NOMO-1 treated with dmso at 0.1 percent for 144 hours (cell line): Measurements from ENCODE around the gene TRAPPC12.
"Not testable (repeated sequence)": the region's sequence is repeated elsewhere in the genome, so short reads cannot be mapped to it uniquely, and the experiment has no call there.

ENCODE experiments used
- DNase-seq: peaks from one replicate; lab custom pipeline; 2025; ENCODE audit not compliant: unreplicated experiment; lab: John Stamatoyannopoulos, UW

TRAPPC12 gene

DNA sequence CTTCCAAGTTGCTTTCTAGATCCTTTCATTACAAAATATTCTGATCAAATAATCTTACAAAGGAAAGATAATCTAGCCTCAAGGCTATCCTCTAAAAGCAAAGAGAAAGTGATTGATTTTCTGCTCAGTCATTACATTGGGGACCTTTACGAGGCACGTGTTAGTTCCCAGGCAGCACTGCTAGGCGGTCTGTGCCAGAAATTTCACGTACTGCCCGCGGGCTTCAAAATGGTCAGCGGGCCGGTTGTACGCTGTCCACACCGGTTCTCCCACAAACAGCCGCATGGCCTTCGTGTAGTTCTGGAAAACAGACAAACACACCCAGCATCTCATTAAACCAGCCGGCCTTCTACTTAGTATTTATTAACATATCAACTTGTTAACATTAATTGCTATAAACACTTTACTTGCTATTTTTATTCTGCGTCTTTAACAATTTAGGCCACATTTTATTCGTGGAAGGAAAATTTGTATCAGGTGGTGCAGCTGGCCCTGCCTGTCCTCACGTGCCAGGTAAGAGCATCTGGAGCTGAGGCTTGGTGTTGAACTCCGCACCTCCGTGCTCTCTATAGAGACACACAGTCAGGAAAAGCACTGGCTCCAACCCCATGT lies 119.4 kb downstream of the TRAPPC12 start:
- DNase-seq: no peak

DNA sequence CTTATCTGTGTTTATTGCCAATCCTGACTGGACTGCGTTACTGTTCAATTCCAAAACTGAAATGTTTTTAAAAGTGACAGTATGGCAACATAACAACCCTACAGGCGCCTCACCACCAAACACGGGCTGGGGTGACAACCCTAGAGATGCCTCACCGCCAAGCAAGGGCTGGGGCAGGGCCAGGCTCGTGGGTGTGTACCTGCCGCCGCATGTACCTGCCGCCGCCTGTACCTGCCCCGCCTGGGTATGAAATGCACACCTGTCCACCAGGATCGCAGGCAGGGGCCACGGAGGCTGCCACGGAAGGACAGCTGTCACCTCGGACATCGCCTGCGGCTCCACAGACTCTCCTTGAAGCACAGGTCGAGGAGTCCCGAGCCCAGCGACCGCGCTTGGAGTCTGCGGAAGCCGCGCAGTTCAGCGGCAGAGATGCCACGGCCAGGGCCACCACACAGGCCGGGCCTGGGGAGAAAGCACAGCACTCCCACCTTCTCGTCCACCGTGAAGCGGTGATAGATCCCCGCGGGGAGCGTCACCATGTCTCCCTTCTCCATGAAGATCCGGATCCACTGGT lies 120.9 kb downstream of the TRAPPC12 start:
- DNase-seq: no peak

DNA sequence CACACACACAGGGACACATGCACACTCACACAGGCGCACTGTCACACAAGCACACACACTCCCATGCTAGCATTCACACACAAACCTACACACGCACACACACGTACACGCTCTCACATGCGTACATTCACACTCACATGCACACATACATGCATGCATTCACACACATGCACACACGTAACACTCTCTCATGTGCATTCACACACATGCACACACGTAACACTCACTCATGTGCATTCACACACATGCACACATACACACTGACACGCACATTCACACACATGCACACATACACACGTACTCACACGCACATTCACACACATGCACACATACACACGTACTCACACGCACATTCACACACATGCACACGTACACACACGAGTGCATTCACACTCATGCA lies 123.6 kb downstream of the TRAPPC12 start:
- no peak for DNase-seq

DNA sequence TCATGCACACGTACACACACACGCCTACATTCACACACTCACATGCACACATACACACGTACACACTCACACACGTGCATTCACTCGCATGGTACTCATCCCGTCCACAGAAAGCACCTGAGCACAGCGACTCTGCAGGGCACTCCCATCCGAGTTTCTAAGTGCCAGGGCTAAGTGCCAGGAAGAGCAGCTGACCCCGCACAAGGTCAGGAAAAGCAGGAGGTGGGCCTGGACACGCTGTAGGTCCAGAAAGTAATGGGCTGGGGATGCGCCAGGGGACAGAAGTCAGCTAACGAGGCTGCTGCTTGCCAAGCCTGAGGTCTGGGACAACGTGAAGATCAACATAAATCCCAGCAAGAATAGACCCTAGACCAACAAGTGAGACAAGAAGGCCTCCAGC lies 124.0 kb downstream of the TRAPPC12 start:
- no peak for DNase-seq

DNA sequence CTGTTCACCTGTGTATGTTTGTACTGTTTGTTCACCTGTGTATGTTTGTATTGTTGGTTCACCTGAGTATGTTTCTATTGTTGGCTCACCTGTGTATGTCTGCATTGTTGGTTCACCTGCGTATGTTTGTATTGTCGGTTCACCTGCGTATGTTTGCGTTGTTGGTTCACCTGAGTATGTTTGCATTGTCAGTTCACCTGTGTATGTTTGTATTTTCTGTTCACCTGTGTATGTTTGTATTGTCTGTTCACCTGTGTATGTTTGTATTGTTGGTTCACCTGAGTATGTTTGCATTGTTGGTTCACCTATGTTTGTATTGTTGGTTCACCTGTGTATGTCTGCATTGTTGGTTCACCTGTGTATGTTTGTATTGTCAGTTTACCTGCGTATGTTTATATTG lies 125.2 kb downstream of the TRAPPC12 start:
- no peak for DNase-seq

DNA sequence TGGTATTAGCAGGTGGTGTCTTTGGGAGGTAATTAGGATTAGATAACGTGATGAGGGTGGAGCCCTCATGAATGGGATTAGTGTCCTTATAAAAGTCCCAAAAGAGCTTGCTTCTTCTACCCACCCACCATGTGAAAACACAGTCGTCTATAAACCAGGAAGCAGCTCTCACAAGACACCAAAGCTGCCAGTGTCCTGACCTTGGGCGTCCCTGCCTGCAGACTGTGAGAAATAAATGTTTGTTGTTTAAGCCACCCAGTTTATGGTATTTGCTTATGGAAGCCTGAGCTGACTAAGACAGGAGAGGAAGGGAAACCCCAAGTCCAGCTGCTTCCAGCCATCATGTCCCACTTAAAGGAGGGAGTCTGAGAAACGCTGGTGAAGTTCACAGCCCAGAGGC lies 126.3 kb downstream of the TRAPPC12 start:
- no peak for DNase-seq

DNA sequence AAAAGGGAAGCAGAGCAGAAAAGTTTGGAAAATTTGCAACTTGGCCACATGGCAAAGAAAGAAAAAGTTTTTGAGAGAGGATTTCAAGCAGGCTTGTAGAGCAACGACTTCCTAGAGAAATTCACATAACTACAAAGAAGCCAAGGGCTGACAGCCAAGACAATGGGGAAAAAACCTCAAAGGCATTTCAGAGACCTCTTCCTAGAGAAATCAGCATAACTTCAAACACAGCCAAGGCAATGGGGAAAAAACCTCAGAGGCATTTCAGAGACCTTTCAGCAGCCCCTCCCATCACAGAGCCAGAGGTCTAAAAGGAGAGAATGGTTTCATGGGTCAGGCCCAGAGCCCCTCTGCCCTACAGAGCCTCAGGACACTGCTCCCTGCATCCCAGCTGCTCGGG lies 132.6 kb downstream of the TRAPPC12 start:
- no peak for DNase-seq

DNA sequence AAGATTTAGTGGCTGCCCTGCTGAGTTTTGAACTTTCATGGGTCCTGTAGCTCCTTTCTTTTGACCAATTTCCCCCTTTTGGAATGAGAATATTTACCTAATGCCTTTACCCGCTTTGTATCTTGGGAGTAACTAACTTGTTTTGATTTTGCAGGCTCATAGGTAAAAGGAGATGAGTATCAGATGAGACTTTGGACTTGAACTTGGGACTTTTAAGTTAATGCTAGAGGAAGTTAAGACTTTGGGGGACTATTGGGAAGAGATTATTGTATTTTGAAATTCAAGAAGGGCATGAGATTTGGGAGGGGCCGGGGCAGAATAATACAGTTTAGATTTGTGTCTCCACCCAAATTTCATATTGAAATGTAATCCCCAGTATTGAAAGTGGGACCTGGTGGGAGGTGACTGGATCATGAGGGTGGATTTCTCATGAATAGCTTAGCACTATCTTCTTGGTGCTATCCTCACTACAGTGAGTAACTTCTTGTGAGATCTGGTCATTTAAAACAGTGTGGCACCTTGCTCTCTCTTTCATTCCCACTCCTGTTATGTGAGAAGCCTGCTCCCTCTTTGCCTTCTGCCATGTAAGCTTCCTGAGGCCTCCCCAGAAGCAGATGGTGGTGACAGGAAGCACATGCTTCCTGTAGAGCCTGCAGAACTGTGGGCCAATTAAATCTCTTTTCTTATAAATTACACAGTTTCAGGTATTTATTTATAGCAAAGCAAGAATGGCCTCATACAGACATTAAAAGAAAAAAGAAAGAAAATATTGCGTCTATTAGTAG lies 133.7 kb downstream of the TRAPPC12 start:
- no peak for DNase-seq

DNA sequence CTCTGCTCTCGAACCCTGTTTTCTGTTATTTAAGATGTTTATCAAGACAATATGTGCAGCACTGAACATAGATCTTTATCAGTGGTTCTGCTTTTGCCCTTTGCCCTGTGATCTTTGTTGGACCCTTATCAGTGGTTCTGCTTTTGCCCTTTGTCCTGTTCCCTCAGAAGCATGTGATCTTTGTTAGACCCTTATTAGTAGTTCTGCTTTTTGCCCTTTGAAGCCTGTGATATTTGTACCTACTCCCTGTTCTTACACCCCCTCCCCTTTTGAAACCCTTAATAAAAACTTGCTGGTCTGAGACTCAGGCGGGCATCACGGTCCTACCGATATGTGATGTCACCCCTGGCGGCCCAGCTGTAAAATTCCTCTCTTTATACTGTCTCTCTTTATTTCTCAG lies 135.9 kb downstream of the TRAPPC12 start:
- not testable (repeated sequence) for DNase-seq

DNA sequence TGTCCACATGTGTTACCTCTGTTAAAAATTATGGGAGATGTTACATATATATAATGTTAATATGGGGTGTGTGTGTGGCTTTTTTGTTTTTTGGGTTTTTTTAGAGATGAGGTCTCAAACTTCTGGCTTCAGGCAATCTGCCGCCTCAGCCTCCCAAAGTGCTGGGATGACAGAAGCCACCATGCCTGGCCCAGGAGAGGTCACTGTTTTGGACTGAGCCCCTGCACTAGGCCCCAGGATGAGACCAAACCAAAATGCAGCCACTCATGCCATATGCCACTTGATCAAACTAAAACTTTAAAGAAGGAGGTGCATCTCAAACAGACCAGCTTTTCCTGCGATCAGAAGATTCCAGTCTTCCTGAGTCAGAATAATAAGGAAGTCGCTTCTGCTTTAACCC lies 137.3 kb downstream of the TRAPPC12 start:
- no peak for DNase-seq

DNA sequence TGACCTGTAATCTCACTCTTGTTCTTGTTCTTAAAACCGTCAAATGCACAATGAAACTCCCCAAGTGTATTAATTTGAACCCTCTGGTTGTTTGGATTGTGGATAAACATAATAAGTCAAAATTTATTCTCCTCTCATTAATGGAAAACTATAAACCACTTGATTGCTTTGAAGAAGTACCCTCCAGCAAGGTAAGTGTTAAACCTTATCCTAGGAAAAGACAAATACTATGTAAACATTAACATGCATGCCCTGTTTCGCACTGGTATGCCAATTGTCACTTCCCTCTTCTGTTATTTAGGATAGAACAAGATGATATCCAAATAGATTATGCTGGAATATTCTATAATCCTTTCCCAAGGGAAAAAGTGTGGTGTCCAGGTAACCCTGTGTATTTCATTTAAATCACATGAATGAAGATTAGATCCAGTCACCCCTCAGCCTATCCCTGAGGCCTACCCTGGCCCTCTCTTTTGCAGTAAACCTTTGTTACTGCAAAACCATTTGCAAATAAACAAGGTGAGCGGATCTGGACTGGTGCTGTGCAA lies 138.5 kb downstream of the TRAPPC12 start:
- DNase-seq: no peak

DNA sequence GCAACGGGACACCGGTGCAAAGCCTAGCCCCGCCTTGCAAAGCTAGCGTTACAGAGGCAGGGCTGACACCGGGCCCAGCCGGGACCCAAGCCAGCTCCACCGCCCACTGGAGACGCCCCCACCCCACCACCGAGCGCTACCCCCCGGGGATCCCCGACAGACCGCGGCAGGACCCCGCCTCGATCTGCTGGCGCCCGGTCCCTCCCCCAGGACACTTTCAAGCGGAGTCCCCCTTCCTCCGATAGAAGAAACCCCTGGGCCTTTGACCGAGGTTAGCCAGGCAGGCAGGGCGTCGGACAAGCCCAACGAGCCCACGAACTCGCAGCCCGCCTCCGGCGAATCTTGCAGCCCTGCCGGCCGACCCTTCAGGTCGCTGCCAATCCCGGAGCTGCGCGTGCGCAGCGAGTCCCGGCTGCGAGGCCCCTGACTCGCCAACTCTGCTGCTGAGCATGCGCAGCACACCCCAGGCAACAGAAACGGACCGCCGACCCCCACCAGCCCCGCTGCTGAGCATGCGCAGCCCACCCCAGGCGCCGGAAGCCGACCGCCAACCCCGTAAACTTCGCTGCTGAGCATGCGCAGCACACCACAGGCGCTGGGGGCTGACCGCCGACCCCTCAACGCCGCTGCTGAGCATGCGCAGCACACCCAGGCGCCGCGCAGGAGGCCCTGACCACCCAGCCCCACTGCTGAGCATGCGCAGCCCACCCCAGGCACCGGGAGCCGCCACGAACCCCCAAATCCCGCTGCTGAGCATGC lies 139.2 kb downstream of the TRAPPC12 start:
- peak; percentile 87 for DNase-seq

DNA sequence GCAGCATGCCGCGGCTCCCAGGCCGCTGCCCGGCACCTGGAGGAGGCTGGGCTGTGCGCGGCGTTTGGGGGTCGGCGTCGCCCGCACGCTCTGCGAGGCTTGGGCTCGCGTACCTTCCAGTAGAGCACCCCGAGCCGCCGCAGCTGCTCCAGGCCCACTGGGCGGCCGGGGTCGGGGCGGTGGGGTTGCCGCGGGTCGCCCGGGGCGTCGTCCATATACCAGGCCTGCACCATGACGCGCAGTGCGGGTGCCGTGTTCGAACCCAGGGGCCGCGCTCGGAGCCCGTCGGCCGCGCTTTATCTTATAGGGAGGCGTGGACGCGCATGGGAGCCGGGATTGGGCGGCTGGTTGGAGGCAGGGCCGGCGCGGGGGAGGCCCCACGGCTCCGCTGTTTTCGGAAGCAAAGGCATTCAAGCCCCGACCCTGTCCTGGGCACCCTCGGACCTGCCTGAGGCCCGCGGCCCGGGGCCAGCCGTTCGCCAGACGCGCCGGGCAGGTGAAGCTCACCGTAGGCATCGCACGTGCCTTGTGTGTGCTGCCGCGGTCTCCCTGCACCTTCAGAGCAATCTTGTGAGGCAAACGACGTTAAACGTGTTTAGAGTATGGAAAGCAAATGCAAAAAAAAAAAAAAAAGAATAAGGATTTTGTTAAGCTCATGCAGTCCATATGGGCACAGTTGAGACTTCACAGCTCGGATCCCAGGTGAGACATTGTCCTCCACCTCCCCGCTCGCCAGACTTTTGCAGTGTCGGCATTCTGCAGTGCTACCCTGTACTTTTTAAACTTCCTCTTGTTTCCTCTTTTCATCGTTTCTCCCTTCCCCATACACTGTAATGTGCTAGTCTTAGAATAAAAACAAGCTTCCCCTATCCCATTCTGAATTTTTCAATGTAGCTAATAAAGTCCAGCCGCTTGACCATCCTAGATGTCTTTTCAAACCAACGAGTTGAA lies 140.0 kb downstream of the TRAPPC12 start, which contains the start of gene ADI1:
Gene ADI1 (minus strand): TSS at position 277 of the 951 bp plus-strand sequence. CDS start 44 bp downstream, at position 233.
- peak; percentile 55 for DNase-seq

DNA sequence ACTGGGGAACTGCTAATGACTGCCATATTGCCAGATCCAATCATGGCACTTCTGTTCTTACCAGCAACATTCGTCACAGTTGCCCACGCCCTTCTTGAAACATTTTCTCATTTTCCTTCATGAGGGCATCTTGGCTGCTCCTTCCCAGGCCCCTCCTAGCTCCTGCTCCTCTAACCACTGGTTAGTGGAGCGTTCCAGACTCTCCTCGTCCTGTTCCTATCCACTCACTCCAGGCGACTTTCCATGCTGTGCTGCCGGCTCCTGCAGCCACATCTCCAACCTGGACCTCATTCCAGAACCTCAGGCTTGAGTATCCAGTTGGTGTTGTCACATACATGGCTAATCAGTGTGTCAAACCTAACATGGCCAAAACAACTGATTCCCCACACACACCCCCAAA lies 141.1 kb downstream of the TRAPPC12 start:
- DNase-seq: no peak

DNA sequence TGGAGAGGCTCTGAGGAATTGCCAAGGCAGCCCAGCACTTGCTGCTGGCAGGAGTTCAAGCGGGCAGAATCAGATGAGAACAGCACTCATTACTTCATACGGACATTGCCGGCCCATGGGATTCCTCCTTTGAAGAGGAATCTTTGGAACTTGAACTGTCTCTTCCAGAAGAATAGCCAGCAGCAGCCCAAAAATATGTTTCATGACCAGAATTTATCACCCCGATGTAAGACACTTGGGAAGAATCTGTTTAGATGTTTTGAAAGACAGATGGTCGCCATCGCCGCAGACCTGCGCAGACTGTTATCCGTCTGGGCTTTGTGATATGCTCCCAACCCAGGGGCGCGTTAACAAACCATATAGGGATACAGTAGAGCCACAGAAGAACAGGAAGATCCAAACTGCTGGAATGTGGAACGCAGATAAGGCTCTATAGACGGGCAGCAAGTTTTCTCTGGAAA lies 143.5 kb downstream of the TRAPPC12 start:
- no peak for DNase-seq

DNA sequence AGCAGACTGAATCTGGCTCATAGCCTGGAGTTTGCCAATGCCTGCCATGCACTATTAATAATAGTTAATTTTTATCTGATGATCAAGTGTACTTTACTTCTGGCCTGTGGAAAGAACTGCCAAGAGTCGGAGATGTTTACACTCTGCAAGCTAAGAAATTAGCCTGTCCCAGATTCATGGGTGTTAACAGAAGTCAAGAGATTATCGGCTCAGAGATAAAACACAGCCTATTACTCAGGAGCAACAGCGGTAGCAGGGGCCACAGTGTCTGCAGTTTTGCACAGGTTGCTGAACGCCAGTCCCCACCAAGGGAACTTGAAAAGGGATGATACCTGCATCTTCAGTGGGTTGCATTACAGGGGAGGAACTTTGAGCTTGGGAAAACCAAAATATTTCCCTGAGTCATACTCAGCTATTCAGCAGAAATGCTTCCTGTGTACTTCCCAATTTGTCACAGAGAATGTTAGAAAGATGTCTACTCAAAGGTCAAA lies 144.1 kb downstream of the TRAPPC12 start:
- DNase-seq: no peak

DNA sequence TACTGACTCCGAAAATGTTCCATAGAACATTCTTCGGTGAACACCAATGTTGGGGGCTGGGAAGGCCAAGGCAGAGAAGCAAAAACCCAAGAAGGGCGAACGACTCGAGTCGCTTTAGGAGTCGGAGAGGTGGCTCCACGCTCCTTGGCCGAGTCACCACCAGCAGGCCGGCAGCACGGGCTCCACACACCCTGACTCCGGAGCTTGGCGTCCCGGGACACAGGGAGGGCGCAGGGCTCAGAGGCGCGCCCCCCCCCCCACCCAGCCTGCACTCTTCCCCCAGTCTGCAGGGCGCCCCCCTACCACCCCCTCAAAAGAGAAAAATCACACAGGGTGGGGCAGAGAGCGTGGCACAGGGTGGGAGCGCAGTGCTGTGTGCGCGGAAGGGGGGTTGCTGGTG lies 147.4 kb downstream of the TRAPPC12 start:
- no peak for DNase-seq

DNA sequence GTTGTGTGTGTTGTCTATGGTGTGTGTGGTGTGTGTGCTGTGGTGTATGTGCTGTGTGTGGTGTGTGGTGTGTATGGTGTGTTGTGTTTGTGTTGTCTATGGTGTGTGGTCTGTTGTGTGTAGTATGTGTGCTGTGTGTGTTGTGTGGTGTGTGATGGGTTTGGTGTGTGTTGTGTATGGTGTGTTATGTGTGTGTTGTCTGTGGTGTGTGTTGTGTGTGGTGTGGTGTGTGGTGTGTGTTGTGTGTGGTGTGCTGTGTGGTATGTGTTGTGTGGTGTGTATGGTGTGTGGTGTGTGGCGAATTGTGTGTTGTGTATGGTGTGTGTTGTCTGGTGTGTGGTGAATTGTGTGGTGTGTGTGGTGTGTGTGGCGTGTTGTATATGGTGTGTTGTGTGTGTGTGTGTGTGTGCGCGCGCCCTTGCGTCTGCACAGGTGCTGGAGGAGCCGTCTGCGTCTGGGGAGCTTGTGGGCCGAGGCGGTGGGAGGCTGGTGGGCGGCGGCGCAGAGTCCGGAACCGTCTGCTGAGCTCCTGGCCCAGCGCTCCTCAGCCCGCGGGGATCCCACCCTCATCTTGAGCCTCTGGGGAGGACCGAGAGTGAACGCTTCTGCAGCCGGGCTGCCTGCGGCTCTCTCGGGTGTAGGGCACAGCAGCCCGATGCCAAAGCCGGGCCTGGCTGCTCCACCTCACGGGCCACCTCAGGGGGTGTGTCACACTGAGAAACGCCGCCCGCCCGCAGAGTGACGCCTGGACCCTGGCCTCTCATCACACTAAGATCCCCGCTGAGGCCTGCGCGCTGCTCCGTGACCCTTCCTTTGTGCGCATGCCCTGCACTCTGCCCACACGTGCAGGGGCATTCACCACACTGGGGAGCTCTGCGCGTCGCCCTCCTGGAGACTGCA lies 148.6 kb downstream of the TRAPPC12 start:
- DNase-seq: no peak
